ENCODE results near the gene RCAN2.

RCAN2 gene

GRCh38 chr6:46254331-46254730, 236.9 kb downstream of the RCAN2 start:
- no peak overlapping the region for H3K4me3 ChIP-seq (ENCODE audit: insufficient read depth, low read depth, low read length, poor library complexity, severe bottlenecking)
- H3K27me3 ChIP-seq (replicated peaks; ENCODE audit: control insufficient read depth, insufficient read depth, low read length, poor library complexity, severe bottlenecking): no peaks in the 10 kb centered on the region
- no peaks in the 10 kb centered on the region for H3K36me3 ChIP-seq (ENCODE audit: control insufficient read depth, insufficient read depth, low read length)
- DNase-seq: no peak
- H3K4me1 ChIP-seq (ENCODE audit: control insufficient read depth, insufficient read depth, low read length, poor library complexity, severe bottlenecking): no peaks in the 10 kb centered on the region
- H3K27ac ChIP-seq (ENCODE audit: insufficient read depth, low read length, poor library complexity, severe bottlenecking): no peak overlapping the region
- no peaks in the 10 kb centered on the region for H3K9me3 ChIP-seq (ENCODE audit: control insufficient read depth, low read length)

GRCh38 chr6:46251583-46252339, 239.5 kb downstream of the RCAN2 start:
- H3K36me3 ChIP-seq (ENCODE audit: control insufficient read depth, insufficient read depth, low read length): no peaks in the 10 kb centered on the region
- H3K4me3 ChIP-seq (ENCODE audit: insufficient read depth, low read depth, low read length, poor library complexity, severe bottlenecking): no peak overlapping the region
- DNase-seq: no peak

GRCh38 chr6:46248143-46248542, 243.1 kb downstream of the RCAN2 start:
- DNase-seq: no peak
- Histone ChIP-seq H3K27ac (ENCODE audit: insufficient read depth, low read length, poor library complexity, severe bottlenecking) (no peak overlapping the region), H3K4me3 (ENCODE audit: insufficient read depth, low read depth, low read length, poor library complexity, severe bottlenecking) (no peak overlapping the region), H3K9me3 (ENCODE audit: control insufficient read depth, low read length) (no peaks in the 10 kb centered on the region), H3K36me3 (ENCODE audit: control insufficient read depth, insufficient read depth, low read length) (no peaks in the 10 kb centered on the region), H3K27me3 (replicated peaks; ENCODE audit: control insufficient read depth, insufficient read depth, low read length, poor library complexity, severe bottlenecking) (no peaks in the 10 kb centered on the region), H3K4me1 (ENCODE audit: control insufficient read depth, insufficient read depth, low read length, poor library complexity, severe bottlenecking) (no peaks in the 10 kb centered on the region)

More at GRCh38 chr6:46251583-46252339, 239.5 kb downstream of the RCAN2 start:
- Histone ChIP-seq H3K9me3 (ENCODE audit: control insufficient read depth, low read length) (no peaks in the 10 kb centered on the region), H3K27ac (ENCODE audit: insufficient read depth, low read length, poor library complexity, severe bottlenecking) (no peak overlapping the region), H3K4me1 (ENCODE audit: control insufficient read depth, insufficient read depth, low read length, poor library complexity, severe bottlenecking) (no peaks in the 10 kb centered on the region), H3K27me3 (replicated peaks; ENCODE audit: control insufficient read depth, insufficient read depth, low read length, poor library complexity, severe bottlenecking) (no peaks in the 10 kb centered on the region)

- H3K4me3 ChIP-seq (ENCODE audit: insufficient read depth, low read depth, low read length, poor library complexity, severe bottlenecking): no peak overlapping the region
- no peaks in the 10 kb centered on the region for H3K9me3 ChIP-seq (ENCODE audit: control insufficient read depth, low read length)
- H3K27me3 ChIP-seq (replicated peaks; ENCODE audit: control insufficient read depth, insufficient read depth, low read length, poor library complexity, severe bottlenecking): no peaks in the 10 kb centered on the region
- no peak overlapping the region for H3K27ac ChIP-seq (ENCODE audit: insufficient read depth, low read length, poor library complexity, severe bottlenecking)
- no peak for DNase-seq
- no peaks in the 10 kb centered on the region for H3K36me3 ChIP-seq (ENCODE audit: control insufficient read depth, insufficient read depth, low read length)
- no peaks in the 10 kb centered on the region for H3K4me1 ChIP-seq (ENCODE audit: control insufficient read depth, insufficient read depth, low read length, poor library complexity, severe bottlenecking)
Observed at GRCh38 chr6:46246727-46247126, 244.5 kb downstream of the RCAN2 start.

GRCh38 chr6:46246081-46246480, 245.2 kb downstream of the RCAN2 start:
- Histone ChIP-seq H3K4me3 (ENCODE audit: insufficient read depth, low read depth, low read length, poor library complexity, severe bottlenecking) (no peak overlapping the region), H3K4me1 (ENCODE audit: control insufficient read depth, insufficient read depth, low read length, poor library complexity, severe bottlenecking) (no peaks in the 10 kb centered on the region), H3K9me3 (ENCODE audit: control insufficient read depth, low read length) (no peaks in the 10 kb centered on the region), H3K36me3 (ENCODE audit: control insufficient read depth, insufficient read depth, low read length) (no peaks in the 10 kb centered on the region), H3K27ac (ENCODE audit: insufficient read depth, low read length, poor library complexity, severe bottlenecking) (no peak overlapping the region), H3K27me3 (replicated peaks; ENCODE audit: control insufficient read depth, insufficient read depth, low read length, poor library complexity, severe bottlenecking) (no peaks in the 10 kb centered on the region)
- no peak for DNase-seq

GRCh38 chr6:46244670-46245069, 246.6 kb downstream of the RCAN2 start:
- H3K9me3 ChIP-seq (ENCODE audit: control insufficient read depth, low read length): no peaks in the 10 kb centered on the region
- DNase-seq: no peak
- H3K36me3 ChIP-seq (ENCODE audit: control insufficient read depth, insufficient read depth, low read length): no peaks in the 10 kb centered on the region
- no peak overlapping the region for H3K27ac ChIP-seq (ENCODE audit: insufficient read depth, low read length, poor library complexity, severe bottlenecking)
- H3K4me3 ChIP-seq (ENCODE audit: insufficient read depth, low read depth, low read length, poor library complexity, severe bottlenecking): no peak overlapping the region
- H3K27me3 ChIP-seq (replicated peaks; ENCODE audit: control insufficient read depth, insufficient read depth, low read length, poor library complexity, severe bottlenecking): no peaks in the 10 kb centered on the region
- no peaks in the 10 kb centered on the region for H3K4me1 ChIP-seq (ENCODE audit: control insufficient read depth, insufficient read depth, low read length, poor library complexity, severe bottlenecking)

- Histone ChIP-seq H3K27me3 (replicated peaks; ENCODE audit: control insufficient read depth, insufficient read depth, low read length, poor library complexity, severe bottlenecking) (no peaks in the 10 kb centered on the region), H3K4me3 (ENCODE audit: insufficient read depth, low read depth, low read length, poor library complexity, severe bottlenecking) (no peak overlapping the region), H3K27ac (ENCODE audit: insufficient read depth, low read length, poor library complexity, severe bottlenecking) (no peak overlapping the region), H3K36me3 (ENCODE audit: control insufficient read depth, insufficient read depth, low read length) (no peaks in the 10 kb centered on the region), H3K9me3 (ENCODE audit: control insufficient read depth, low read length) (no peaks in the 10 kb centered on the region), H3K4me1 (ENCODE audit: control insufficient read depth, insufficient read depth, low read length, poor library complexity, severe bottlenecking) (no peaks in the 10 kb centered on the region)
- no peak for DNase-seq
Observed at GRCh38 chr6:46243754-46244153, 247.5 kb downstream of the RCAN2 start.

- Histone ChIP-seq H3K9me3 (ENCODE audit: control insufficient read depth, low read length) (no peaks in the 10 kb centered on the region), H3K4me3 (ENCODE audit: insufficient read depth, low read depth, low read length, poor library complexity, severe bottlenecking) (no peak overlapping the region), H3K4me1 (ENCODE audit: control insufficient read depth, insufficient read depth, low read length, poor library complexity, severe bottlenecking) (no peaks in the 10 kb centered on the region), H3K27ac (ENCODE audit: insufficient read depth, low read length, poor library complexity, severe bottlenecking) (no peak overlapping the region), H3K27me3 (replicated peaks; ENCODE audit: control insufficient read depth, insufficient read depth, low read length, poor library complexity, severe bottlenecking) (no peaks in the 10 kb centered on the region), H3K36me3 (ENCODE audit: control insufficient read depth, insufficient read depth, low read length) (no peaks in the 10 kb centered on the region)
- no peak for DNase-seq
Observed at GRCh38 chr6:46242921-46243320, 248.3 kb downstream of the RCAN2 start.

- no peaks in the 10 kb centered on the region for H3K4me1 ChIP-seq (ENCODE audit: control insufficient read depth, insufficient read depth, low read length, poor library complexity, severe bottlenecking)
- no peaks in the 10 kb centered on the region for H3K27me3 ChIP-seq (replicated peaks; ENCODE audit: control insufficient read depth, insufficient read depth, low read length, poor library complexity, severe bottlenecking)
- H3K9me3 ChIP-seq (ENCODE audit: control insufficient read depth, low read length): no peaks in the 10 kb centered on the region
- no peaks in the 10 kb centered on the region for H3K36me3 ChIP-seq (ENCODE audit: control insufficient read depth, insufficient read depth, low read length)
- H3K4me3 ChIP-seq (ENCODE audit: insufficient read depth, low read depth, low read length, poor library complexity, severe bottlenecking): no peak overlapping the region
- no peak for DNase-seq
- no peak overlapping the region for H3K27ac ChIP-seq (ENCODE audit: insufficient read depth, low read length, poor library complexity, severe bottlenecking)
Observed at GRCh38 chr6:46240866-46241565, 250.2 kb downstream of the RCAN2 start.

- no peaks in the 10 kb centered on the region for H3K4me1 ChIP-seq (ENCODE audit: control insufficient read depth, insufficient read depth, low read length, poor library complexity, severe bottlenecking)
Observed at GRCh38 chr6:46236752-46237151, 254.5 kb downstream of the RCAN2 start.

More at GRCh38 chr6:46236752-46237151, 254.5 kb downstream of the RCAN2 start:
- DNase-seq: no peak
- H3K27ac ChIP-seq (ENCODE audit: insufficient read depth, low read length, poor library complexity, severe bottlenecking): no peak overlapping the region
- H3K36me3 ChIP-seq (ENCODE audit: control insufficient read depth, insufficient read depth, low read length): no peaks in the 10 kb centered on the region
- no peak overlapping the region for H3K4me3 ChIP-seq (ENCODE audit: insufficient read depth, low read depth, low read length, poor library complexity, severe bottlenecking)
- no peaks in the 10 kb centered on the region for H3K27me3 ChIP-seq (replicated peaks; ENCODE audit: control insufficient read depth, insufficient read depth, low read length, poor library complexity, severe bottlenecking)
- H3K9me3 ChIP-seq (ENCODE audit: control insufficient read depth, low read length): no peaks in the 10 kb centered on the region
